Effector memory CD4-positive, alpha-beta T cell (primary cell): ENCODE measurements around the gene ABI1.
A peak's percentile ranks its signal among the peaks of the same experiment; 100 is the strongest.

Experiments used
- DNase-seq, 3 donors: peaks; one replicate each; pipeline ENCODE4 v3.0.0-alpha.2; 2020
- H3K27ac ChIP-seq: 2 replicates; pipeline ENCODE4 v1.7.0; 2013; ENCODE audit warnings: mild to moderate bottlenecking, low read length, moderate library complexity; ENCODE audit not compliant: insufficient read depth, poor library complexity, severe bottlenecking
- H3K27me3 ChIP-seq: replicated peaks from 2 replicates; pipeline ENCODE4 v1.7.0; 2013; ENCODE audit warnings: mild to moderate bottlenecking, low read length; ENCODE audit not compliant: insufficient read depth, control insufficient read depth, poor library complexity, severe bottlenecking
- H3K36me3 ChIP-seq: 2 replicates; pipeline ENCODE4 v1.7.0; 2013; ENCODE audit warnings: mild to moderate bottlenecking, low read length, moderate library complexity; ENCODE audit not compliant: control insufficient read depth, insufficient read depth
- H3K4me1 ChIP-seq: 2 replicates; pipeline ENCODE4 v1.7.0; 2013; ENCODE audit warnings: low read length, mild to moderate bottlenecking; ENCODE audit not compliant: control insufficient read depth, insufficient read depth, poor library complexity, severe bottlenecking
- H3K4me3 ChIP-seq: 2 replicates; pipeline ENCODE4 v1.7.0; 2013; ENCODE audit warnings: low read length, low read depth, mild to moderate bottlenecking; ENCODE audit not compliant: insufficient read depth, poor library complexity, severe bottlenecking
- H3K9me3 ChIP-seq: 2 replicates; pipeline ENCODE4 v1.7.0; 2013; ENCODE audit warnings: mild to moderate bottlenecking, low read length, moderate library complexity; ENCODE audit not compliant: control insufficient read depth

ABI1 gene

GRCh38 chr10:26703096-26703495, 157.7 kb downstream of the ABI1 start:
- no peak for DNase-seq
- Histone ChIP-seq H3K27ac (no peak overlapping the region), H3K4me1 (no peaks in the 10 kb centered on the region), H3K36me3 (peaks cover 14% of the 10 kb centered on the region), H3K27me3 (no peaks in the 10 kb centered on the region), H3K9me3 (no peaks in the 10 kb centered on the region), H3K4me3 (no peak overlapping the region)

- no peaks in the 10 kb centered on the region for H3K4me1 ChIP-seq
- no peak overlapping the region for H3K4me3 ChIP-seq
- no peaks in the 10 kb centered on the region for H3K27me3 ChIP-seq
- H3K27ac ChIP-seq: no peak overlapping the region
- DNase-seq: no peak
- H3K9me3 ChIP-seq: no peaks in the 10 kb centered on the region
- peaks cover 4% of the 10 kb centered on the region for H3K36me3 ChIP-seq
Observed at GRCh38 chr10:26700884-26701630, 159.7 kb downstream of the ABI1 start.

- Histone ChIP-seq H3K4me1 (no peaks in the 10 kb centered on the region), H3K9me3 (no peaks in the 10 kb centered on the region), H3K27me3 (no peaks in the 10 kb centered on the region), H3K4me3 (no peak overlapping the region), H3K27ac (no peak overlapping the region), H3K36me3 (no peaks in the 10 kb centered on the region)
- no peak for DNase-seq
Observed at GRCh38 chr10:26699631-26700030, 161.1 kb downstream of the ABI1 start.

DNA sequence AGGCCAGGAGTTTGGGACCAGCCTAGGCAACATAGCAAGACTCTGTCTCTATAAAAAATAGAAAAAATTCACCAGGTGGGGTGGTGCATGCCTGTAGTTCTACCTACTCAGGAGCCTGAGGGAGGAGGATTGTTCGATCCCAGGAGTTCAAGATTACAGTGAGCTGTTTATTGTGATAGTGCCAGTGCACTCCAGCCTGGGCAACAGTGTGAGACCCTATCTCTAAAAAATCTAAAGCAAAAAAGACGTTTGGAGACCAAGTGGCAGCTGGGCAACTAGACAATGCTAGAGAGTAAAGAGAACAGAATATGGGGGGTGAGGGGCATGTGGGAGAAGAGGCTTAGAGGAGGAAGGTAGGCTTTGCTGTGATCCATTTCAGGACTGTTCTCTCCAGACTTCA, 161.8 kb downstream of the ABI1 start:
- no peaks in the 10 kb centered on the region for H3K27me3 ChIP-seq
- DNase-seq: no peak
- H3K27ac ChIP-seq: no peak overlapping the region
- H3K9me3 ChIP-seq: no peaks in the 10 kb centered on the region
- H3K4me1 ChIP-seq: no peaks in the 10 kb centered on the region
- H3K4me3 ChIP-seq: no peak overlapping the region
- H3K36me3 ChIP-seq: no peaks in the 10 kb centered on the region

- DNase-seq: no peak
- Histone ChIP-seq H3K27me3 (no peaks in the 10 kb centered on the region), H3K27ac (peak overlapping the region; percentile 76), H3K9me3 (no peaks in the 10 kb centered on the region), H3K4me3 (peak overlapping the region; percentile 94), H3K4me1 (no peaks in the 10 kb centered on the region), H3K36me3 (no peaks in the 10 kb centered on the region)
Observed at GRCh38 chr10:26697922-26698608, 162.7 kb downstream of the ABI1 start.

DNA sequence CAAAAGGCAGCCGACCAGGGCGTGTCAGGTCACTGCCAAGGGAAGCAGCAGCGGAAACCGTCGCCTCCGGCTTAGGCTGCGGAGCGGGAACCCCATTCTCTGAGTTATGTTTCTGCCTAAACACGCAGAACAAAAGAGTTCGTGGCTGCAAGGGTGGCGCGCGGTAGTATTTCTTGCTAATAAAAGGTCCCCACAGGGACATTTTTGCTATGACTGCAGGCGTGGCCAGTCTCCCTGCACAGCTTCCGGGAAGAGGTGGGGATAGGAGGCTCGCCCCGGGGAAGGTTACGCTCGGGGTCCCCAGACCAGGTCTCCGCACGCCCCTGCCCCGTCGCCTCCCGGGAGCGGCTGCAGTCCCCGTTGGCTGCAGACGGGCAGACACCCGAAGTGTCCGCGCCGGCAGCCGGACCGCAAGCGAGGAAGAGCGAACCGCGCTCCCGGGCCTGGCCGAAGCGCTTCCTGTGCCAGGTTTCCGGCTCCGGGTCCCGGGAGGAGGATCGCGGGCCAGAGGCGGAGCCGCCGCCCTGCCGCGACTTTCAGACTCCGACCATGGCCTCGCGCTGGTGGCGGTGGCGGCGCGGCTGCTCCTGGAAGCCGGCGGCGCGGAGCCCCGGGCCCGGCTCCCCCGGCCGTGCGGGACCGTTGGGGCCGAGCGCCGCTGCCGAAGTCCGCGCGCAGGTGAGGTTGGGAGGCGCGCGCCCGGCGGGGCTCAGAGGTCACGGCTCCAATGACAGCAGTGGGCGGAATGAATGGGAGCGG, 163.4 kb downstream of the ABI1 start, which contains the start of gene PDSS1:
Gene PDSS1 (plus strand): TSS at position 539 of the 759 bp plus-strand sequence. CDS start 11 bp downstream, at position 550.
- Histone ChIP-seq H3K4me3 (peak within 1 kb of the TSS; percentile 94), H3K27me3 (no peaks in the 10 kb centered on the region), H3K27ac (peak within 1 kb of the TSS; percentile 76), H3K9me3 (no peaks in the 10 kb centered on the region), H3K4me1 (no peaks in the 10 kb centered on the region), H3K36me3 (no peaks in the 10 kb centered on the region)
- DNase-seq: peak; percentile 8 to 39 (median 30)

GRCh38 chr10:26696786-26697162, 164.0 kb downstream of the ABI1 start:
- H3K9me3 ChIP-seq: no peaks in the 10 kb centered on the region
- H3K4me1 ChIP-seq: no peaks in the 10 kb centered on the region
- no peaks in the 10 kb centered on the region for H3K36me3 ChIP-seq
- H3K27me3 ChIP-seq: no peaks in the 10 kb centered on the region
- no peak for DNase-seq
- peak overlapping the region; percentile 76 for H3K27ac ChIP-seq
- peak overlapping the region; percentile 94 for H3K4me3 ChIP-seq
